Frontal cortex (tissue), 4 donors: Measurements from ENCODE around the gene PARD3. TPM values are rescaled to one million over a fixed set of nuclear protein-coding genes. Genes with fewer than 3 reads are reported as not detected.
"Not testable (repeated sequence)": the region's sequence is repeated elsewhere in the genome, so short reads cannot be mapped to it uniquely, and the experiment has no call there.

ENCODE experiments used
- DNase-seq, 2 donors: peaks; one replicate each; pipeline ENCODE4 v3.0.0; 2012; ENCODE audit warnings: low spot score in 2 of 2
- FAIRE-seq: peaks from 2 replicates; lab custom pipeline; 2012; peaks lifted over from hg19 to GRCh38; lab: Jason Lieb, UNC
- total RNA-seq: library from RNA; depleted of rRNA; stranded (reverse); fragments of >200 nt; gene quantifications from one replicate; pipeline ENCODE4 v1.2.3, GENCODE V29; 2014
- donor health status: control.
- donor health status: control.
- donor health status: control.

Gene PARD3
- total RNA-seq, 1 donor from 2014 or later = 27.7 TPM

DNA sequence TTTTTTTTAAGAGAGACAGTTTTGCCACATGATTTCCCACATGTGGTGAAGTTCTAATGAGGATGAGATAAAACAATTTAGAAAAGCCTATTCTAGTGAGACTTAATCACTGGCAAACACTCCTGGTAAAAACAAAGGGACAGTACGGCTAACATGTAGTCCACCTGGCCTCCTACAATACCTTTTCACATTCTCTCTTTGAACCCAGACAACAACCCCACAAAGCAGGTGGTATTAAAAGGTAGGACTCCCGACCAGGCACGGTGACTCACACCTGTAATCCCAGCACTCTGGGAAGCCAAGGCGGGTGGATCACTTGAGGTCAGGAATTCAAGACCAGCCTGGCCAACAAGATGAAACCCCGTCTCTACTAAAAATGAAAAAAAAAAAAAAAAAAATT is 12.4 kb downstream of the PARD3 start:
- FAIRE-seq (no peak), DNase-seq (no peak)

DNA sequence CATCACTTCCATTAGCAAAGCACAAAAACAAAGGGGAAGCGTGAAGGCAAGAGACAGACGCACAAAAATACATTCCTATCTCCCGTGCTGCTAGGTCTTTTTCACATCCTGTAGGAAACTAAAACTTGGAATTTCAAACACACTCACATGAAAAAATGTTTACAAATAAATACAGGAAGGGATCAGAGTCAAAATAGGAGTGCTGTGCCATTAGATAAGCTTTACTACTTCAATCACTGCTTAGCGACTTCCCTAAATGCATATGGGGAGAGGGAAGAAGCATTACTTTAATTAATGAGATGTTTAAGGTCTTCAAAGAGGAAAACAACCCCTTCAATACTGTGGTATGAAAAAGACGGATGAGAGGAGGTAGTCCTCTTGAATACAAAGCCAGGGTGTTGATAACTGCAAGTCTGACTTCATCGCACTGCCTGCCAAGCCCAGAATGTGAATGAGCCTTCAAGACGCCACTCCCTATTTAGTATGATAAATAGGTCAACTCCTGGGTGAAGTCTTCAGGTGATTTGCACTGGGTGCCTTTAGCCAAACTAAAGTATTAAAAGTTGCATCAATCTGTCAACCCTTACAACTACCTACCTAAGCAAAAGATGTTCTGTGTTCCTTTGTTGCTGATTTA is 13.9 kb downstream of the PARD3 start:
- no peak for DNase-seq
- no peak for FAIRE-seq

DNA sequence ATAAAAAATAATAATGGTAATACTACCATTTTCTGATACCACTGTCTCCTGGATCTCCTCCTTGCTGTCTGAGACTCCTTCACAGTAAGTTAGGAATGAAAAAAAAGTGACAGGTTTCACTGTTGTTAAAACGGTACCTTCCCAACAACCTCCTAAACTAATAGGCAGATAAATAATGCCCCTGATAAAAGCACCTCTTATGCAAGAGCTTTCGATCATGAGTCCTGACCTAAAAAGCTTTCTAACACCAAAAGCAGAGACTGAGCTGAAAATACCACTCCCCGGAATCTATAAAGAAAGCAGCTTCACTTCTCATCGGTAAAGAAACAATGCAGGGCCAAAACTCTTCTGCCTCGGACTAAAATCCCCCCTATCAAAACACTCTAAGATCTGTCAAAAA is 14.5 kb downstream of the PARD3 start:
- FAIRE-seq (no peak), DNase-seq (no peak)

DNA sequence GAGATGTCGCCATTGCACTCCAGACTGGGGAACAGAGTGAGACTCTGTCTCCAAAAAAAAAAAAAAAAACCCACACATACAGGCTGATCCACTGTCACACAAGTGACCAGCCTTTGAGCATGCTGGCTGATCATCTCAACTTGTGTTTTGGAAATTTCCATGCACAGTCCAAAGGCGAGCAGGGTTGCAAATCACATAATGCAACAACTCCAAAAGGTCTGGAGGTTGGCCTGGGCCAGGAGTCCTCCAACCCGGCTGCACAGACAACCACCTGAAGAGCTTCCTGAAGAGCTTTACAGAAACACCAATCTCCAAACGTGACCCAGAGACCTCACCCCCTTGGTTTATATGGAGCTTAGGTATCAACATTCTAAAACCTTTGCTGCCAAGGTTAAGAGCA is 16.4 kb downstream of the PARD3 start:
- DNase-seq (no peak), FAIRE-seq (no peak)

DNA sequence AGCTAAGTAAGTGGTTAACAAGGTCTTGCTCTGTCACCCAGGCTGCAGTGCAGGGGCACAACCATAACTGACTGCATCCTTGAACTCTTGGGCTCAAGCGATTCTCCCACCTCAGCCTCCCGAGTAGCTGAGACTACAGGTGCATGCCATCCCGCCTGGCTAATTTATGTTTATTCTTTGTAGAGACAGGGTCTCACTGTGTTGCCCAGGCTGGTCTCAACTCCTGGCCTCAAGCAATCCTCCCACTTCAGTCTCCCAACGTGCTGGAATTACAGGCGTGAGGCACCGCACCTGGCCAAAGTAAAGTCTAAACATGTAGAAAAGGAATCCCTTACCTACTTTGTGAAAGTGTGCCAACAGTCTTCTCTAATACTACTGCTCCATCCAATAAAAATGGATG is 17.9 kb downstream of the PARD3 start:
- DNase-seq (no peak), FAIRE-seq (no peak)

DNA sequence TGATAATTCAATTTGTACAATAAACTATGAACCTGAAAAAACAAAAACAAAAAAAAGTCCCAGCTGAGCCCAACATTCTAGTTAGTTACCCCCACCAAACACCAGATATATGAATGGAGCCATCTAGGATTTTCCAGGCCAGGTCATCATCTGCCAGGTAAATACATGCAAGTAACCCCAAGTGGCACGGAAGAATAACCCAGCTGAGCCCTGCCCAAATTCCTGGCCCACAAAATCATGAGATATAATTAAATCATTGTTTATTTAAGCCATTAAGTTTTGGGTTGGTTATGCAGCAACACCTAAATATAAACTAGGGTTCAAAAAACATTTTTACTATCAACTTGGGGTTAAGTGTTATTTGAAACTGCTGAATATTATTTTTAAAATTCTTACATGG is 19.0 kb downstream of the PARD3 start:
- FAIRE-seq (no peak), DNase-seq (no peak)

DNA sequence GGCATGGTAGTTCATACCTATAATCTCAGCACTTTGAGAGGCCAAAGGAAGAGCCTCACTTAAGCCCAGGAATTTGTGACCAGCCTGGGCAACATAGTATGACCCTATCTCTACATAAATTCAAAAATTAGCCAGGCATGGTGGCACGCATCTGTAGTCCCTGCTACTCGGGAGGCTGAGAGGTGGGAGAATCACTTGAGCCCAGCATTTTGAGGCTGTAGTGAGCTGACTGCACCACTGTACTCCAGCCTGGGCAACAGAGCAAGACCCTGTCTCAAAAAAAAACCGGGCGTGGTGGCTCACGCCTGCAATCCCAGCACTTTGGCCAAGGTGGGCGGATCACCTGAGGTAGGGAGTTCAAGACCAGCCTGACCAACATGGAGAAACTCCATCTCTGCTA is 19.8 kb downstream of the PARD3 start:
- FAIRE-seq = no peak
- DNase-seq = no peak

DNA sequence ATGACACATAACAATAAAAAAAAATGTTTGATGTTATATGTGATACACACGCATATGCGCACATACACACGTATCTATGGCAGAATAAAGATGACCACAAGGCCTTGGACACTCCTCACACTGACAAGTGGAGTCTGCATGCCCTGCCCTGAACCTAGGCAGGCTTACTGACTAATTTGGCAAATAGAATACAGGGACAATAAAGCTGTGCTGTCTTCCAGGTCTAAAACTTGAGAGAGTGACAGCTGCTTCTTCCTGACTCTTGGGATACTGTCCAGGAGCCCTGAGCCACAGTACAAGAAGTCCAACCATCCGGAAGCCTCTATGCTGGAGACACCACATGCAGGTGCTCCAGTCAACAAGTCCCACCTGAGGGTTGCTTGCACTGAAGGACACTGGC is 20.3 kb downstream of the PARD3 start:
- FAIRE-seq (no peak), DNase-seq (no peak)

DNA sequence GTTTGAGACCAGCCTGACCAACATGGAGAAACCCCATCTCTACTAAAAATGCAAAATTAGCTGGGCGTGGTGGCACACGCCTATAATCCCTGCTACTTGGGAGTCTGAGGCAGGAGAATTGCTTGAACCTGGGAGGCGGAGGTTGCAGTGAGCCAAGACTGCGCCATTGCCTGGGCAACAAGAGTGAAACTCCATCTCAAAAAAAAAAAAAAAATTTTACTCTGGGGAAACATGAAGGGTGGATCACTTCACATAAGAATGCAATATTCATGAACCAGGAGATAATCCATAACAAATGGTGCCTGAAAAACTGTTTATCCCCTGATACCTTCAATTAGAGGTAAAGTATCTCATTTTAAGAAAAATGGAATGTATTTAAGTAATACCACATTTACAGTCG is 21.5 kb downstream of the PARD3 start:
- not testable (repeated sequence) for FAIRE-seq, DNase-seq

DNA sequence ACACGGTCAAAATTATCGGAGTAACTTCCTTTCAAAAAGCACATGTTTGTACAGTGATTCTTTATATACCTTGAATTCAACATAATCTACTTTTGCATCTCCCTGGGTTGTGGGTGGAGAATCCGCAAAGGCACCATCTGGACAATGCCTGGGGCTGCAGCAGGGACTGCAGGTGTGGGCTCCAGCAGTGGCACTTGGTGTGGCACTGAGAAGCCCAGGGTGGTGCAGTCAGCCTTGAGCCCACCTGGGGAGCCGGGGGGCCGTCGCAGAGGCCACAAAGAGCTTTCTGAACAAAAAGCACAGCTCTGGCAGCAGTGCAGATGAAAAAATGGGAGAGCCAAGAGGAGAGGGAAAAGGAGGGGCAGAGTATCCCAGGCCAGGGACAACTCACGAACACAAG is 22.2 kb downstream of the PARD3 start:
- no peak for FAIRE-seq

DNA sequence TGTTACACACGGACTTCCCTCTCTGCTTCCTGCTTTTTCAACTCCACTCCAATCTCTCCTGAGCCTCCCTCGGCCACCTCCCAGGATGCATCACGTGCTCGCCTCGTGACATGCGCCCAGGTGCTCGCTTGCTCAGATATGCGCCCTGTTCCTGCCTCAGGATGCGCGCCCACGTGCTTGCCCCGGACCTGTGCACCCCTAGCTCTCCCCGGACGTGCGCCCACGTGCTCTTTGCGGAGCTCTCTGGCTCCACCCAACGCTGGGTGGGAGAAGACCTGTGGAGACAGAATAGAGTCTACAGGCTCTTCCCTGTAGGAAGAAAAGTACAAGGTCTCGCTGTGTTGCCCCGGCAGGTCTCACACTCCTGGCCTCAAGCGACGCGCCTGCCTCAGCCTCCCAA is 23.1 kb downstream of the PARD3 start:
- DNase-seq (no peak), FAIRE-seq (no peak)

More for the DNA sequence above, 22.2 kb downstream of the PARD3 start:
- no peak for DNase-seq

DNA sequence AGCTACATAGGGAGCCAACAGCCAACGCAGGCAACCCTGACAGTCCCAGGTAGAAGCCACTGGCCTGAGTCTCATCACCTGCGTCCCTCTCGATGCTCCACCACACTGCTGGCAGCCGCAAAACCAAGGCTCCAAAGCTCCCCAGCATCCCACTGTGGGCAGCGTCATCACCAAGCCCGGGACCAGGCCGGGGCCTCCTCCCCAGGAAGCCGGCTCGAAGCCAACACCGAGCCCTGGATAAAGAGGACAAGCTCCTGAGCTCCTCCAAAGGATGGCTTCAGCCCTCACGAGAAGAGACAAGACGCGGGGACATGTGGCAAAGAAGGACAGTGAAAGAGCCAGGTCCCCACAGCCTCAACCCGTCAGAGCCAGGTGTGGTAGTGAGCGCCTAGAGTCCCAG is 23.9 kb downstream of the PARD3 start:
- FAIRE-seq (no peak), DNase-seq (no peak)

DNA sequence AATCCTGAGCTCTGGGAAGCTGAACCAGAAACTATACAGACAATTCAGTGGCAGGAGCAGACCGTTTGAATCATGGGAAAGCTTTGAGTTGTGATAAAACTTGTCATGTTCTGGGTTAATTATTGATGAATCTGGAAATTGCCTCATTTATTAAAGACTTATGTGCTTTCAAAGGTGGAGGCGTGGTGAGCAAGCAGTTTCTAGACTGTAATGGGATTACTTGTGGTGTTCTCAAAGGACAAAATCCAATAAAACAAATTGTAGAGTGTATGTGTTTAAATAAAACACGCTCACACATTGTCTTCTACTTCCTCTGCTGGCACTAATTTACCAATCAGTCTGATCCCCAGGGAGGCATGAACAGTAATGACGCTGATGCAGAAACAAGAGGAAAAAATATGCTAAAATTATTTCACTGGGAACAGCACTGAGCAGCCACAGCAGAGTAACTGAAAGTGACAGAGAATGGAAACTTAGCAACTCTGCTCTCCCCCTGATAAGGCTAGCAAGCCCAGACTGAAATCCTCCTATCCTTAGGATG is 25.1 kb downstream of the PARD3 start:
- no peak for DNase-seq
- no peak for FAIRE-seq

DNA sequence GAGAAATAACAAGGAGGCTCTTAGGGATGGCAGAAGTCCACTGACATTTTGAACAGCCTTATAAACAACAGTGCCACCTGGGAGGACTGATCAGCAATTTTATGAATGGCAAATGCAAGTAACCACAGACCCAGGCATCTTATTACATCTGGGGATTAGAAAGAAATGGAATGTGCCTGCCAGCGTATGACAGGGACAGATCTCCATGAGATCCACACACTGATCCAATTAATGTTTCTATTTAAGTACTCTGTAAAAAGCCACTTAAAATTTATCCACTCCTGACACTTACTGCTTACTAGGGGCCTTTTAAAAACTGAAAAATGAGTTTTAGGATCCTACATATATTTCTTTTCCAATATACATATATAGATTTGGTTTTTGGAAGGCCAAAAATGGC is 28.6 kb downstream of the PARD3 start:
- FAIRE-seq (no peak), DNase-seq (no peak)

DNA sequence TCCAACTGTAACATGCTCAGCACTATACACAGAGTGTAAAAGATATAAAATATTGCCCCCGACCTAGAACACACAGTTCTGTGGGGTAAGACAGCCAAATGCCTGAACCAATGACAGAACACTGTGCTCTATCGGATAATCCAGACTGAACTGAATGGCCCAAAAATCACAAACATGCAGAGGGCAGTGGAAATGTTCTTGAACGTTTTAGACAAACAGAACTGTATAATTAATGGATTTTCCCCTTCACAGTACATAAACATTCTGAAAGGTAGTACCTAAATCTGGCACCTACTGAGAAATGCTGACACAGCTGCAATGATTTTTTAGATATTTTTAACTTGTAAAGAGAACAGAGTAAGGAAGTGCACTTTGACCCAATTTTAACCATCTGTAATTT is 33.4 kb downstream of the PARD3 start:
- DNase-seq (no peak), FAIRE-seq (no peak)

DNA sequence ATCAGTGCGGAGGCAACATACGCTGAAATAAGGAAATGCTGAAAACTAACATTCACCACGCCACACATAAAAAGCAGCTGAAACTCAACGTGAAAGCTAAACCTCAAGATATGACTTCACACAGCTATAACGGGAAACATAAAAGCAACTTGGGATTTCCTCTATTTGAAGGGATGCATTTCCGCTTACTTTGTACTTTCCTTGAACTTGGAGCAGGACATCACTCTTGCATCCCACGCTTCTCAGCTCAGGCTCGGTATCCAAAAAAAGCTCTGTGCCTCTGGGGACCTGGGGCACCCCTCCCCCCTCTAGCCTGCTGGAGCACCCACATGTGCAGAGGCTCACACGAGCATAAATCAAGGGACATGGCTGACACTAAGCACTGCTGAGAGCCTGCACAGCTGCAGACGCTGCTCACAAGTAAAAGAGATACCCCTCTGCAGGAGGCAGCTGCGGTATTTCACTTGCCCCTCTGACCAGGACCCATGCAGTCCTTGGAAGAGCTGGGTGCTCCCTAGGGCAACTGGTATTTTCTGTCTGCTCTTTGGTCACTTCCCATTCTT is 34.2 kb downstream of the PARD3 start:
- peak in 1 of 2 donors; percentile 30 for DNase-seq
- FAIRE-seq = no peak

DNA sequence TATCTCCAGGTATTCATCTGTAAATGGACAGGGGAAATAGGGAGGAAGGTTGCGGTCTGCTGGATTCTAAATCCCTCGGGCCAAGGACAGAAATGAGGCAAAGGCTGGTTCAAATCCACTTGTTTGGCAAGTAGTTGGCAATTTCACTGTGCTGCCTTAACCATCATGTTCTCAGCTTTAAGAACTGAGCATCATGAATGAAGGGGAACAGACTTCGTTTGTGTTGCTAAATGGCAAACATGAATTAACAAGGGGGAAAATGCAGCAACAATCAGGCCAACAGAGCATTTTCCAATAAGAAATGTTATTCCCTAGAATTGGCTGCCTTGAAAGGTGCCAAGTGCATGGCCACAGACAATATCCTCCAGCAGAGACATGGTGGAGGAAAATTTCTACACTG is 36.9 kb downstream of the PARD3 start:
- DNase-seq (no peak), FAIRE-seq (no peak)

DNA sequence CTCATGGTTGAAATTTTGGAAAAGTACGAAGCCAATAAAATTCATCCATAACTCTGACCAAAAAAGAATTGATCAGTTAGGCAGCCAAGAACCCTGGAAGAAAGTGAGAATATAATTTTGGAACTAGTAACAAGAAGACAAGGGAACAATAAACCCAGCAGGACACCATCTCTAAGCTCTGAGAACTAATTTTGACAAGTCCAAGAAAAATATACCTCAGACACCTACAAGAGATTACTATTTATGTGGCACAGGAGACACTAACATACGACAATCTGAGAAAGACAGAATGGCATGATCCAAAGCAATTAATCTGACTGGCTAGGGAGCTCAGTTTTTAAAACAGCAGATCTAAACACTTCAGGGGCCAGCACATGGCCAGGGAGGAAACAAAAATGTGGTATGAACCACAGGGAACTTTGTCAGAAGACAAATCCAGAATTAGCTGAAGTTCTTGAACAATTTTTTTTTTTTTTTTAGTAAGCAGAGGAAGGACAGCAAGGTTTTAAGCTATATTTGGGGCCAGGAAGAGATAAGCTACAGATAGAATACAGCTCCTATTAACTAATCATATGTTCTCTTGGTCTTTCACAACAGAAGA is 38.9 kb downstream of the PARD3 start:
- FAIRE-seq = no peak
- no peak for DNase-seq

DNA sequence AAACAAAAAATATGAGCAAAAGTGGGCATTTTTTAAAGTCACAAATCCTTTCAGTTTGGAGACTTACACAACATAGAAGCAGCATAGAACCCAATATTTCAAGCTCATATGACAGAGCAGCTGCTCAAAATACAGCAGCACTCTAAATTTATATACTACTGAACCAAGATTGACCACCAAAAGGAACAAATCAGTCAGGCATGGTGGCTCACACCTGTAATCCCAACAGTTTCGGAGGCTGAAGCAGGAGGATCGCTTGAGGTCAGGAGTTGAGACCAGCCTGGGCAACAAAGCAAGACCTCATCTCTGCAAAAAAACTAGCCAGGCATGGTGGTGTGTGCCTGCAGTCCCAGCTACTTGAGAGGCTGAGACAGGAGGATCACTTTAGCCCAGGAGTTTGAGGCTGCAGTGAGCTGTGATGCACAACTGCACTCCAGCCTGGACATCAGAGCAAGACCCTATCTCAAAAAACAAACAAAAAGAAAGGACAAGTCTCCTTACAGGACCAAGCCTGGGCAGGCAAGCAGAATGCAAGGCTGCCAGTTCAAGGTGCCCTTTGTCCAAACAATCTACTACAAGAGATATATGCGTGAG is 40.0 kb downstream of the PARD3 start:
- FAIRE-seq = no peak

DNA sequence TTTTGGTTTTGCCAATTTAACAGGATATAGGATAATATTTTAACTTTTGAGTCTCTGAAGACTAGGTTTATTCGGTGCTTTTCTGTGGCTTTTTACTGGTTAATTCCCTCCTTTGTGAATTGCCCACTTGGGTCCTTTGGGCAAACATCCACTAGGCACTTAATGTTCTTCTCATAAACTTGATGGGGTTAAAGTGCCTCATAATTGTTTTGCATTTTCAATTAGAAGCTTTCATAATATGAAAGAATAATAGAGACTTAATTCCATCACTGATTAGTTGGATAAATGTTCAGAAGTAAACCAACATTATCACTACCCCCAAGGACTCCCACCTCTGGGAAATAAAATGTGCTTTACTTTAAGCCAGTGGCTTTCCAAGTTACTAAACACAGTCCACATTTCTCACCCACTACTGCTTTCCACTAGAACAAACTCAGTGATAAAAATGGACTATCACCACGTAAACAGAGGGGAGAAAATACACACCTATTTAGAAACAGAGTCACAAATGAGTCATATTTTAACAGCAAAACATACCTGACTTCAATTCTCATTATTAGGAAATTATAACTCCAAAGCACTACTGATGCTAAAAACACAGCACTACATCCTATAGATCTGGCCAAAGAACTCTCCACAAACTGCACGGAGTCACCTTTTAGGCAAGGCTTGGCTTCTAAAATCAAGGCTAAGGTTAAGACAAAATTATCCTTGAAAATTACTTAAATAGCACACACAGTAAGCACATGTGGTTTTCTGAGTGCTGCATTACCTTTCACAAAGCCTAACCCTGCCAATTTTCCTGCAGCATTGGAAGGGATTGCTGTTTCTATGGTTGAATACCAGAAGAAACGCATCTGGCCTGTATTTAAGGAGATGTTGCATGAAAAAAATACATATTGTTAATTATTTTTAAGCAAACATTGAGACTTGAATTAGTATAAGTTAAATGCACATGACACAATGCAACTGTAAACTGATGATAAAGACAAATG is 41.2 kb downstream of the PARD3 start:
- DNase-seq (no peak), FAIRE-seq (no peak)

More for the DNA sequence above, 40.0 kb downstream of the PARD3 start:
- DNase-seq = no peak
